ENCODE results near the gene TINCR. TPM values are rescaled to one million over a fixed set of nuclear protein-coding genes. Genes with fewer than 3 reads are reported as not detected.
A peak's percentile ranks its signal among the peaks of the same experiment; 100 is the strongest.

TINCR gene
- 0.20 and 0.21 TPM in 2 replicates for total RNA-seq (2022)
- Bru-seq, nascent RNA = percentile 20 among the genes with signal in this experiment
- BruChase-seq, experiment 1, labeled RNA remaining after a 6-hour chase = percentile 33 among the genes with signal in this experiment
- percentile 27 among the genes with signal in this experiment for BruChase-seq, experiment 2, labeled RNA remaining after a 2-hour chase
- long read RNA-seq = 0 reads

DNA sequence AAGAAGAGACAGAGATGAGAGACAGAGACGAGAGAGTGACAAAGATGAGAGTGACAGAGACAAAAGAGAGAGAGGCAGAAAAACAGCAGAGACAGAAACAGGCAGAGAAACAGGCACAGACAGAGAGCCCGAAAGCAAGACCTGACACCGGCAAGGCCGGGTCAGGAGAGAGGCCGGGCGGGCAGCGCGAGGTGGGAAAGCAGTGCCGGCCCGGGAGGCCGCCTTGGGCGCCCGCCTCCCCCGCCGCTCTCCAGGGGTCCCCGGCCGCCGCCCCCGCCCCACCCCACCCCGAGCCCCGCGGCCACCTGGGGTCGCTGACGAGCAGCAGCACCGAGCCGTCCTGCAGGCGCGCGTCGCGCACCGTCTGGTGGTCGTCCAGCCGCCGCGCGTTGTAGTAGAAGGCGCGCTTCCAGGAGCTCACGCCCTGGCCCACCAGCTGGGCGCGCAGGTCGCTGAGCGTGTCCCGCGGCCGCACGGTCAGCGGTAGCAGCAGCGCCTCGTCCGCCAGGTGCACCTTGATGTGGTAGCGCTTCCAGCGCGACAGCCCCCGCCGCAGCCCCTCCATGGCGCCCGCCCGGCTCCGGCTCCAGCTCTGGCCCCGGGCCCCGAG lies at the start of gene TINCR:
TSS of gene TINCR (minus strand) at position 594 of the 610 bp plus-strand sequence.
- ChIA-PET CTCF (interaction anchor here (0.9 kb wide), 1 partner anchor 12 kb away, joined by 4 read pairs; no protein-coding TSS in a partner anchor), POLR2A (interaction anchor here (1.2 kb wide), 1 partner anchor 10 kb away, joined by 6 read pairs; no protein-coding TSS in a partner anchor)
- TF ChIP-seq, protein P1, sequence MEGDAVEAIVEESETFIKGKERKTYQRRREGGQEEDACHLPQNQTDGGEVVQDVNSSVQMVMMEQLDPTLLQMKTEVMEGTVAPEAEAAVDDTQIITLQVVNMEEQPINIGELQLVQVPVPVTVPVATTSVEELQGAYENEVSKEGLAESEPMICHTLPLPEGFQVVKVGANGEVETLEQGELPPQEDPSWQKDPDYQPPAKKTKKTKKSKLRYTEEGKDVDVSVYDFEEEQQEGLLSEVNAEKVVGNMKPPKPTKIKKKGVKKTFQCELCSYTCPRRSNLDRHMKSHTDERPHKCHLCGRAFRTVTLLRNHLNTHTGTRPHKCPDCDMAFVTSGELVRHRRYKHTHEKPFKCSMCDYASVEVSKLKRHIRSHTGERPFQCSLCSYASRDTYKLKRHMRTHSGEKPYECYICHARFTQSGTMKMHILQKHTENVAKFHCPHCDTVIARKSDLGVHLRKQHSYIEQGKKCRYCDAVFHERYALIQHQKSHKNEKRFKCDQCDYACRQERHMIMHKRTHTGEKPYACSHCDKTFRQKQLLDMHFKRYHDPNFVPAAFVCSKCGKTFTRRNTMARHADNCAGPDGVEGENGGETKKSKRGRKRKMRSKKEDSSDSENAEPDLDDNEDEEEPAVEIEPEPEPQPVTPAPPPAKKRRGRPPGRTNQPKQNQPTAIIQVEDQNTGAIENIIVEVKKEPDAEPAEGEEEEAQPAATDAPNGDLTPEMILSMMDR (IDR thresholded peaks at IDR 0.05; ENCODE audit: unreplicated experiment) = peak; percentile 16
- BruUV-seq (replicated peaks) = no TSS peak
- intact Hi-C loops (cut with micrococcal nuclease) = no loop called here
- H3K4me3 Mint-ChIP-seq (ENCODE audit: unreplicated experiment) = no peak within 1 kb of the TSS
- no peaks in the 10 kb centered on the region for H3K27me3 Mint-ChIP-seq (ENCODE audit: insufficient read depth, unreplicated experiment)
- no peaks in the 10 kb centered on the region for H3K36me3 Mint-ChIP-seq (ENCODE audit: insufficient read depth, unreplicated experiment)
- H3K27ac Mint-ChIP-seq (ENCODE audit: low read depth, unreplicated experiment) = no peak within 1 kb of the TSS
- no peaks in the 10 kb centered on the region for H3K4me1 Mint-ChIP-seq (ENCODE audit: insufficient read depth, unreplicated experiment)
- no peak for DNase-seq (ENCODE audit: unreplicated experiment)
- H3K9me3 Mint-ChIP-seq (ENCODE audit: unreplicated experiment) = no peaks in the 10 kb centered on the region

DNA sequence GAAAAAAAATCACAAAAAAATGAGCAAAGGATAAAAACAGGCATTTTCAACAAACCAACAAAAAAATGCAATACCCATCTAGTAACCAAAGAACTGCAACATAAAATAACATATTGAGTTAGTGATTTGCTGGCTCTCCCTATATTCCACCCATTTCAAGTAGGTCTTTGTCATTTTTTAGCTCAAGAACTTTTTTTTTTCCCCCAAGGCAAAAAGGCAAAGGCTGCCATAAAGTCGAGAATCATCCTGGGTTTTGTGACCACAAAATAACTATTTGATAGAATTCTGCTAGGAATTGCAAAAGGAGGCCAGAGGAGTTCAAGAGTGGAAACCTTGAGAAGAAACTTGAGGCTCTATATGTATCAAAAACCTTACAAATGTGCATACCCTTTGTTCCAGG lies 49.3 kb upstream of the TINCR start:
- H3K27ac Mint-ChIP-seq (ENCODE audit: low read depth, unreplicated experiment) = no peak overlapping the region
- ChIA-PET POLR2A (interaction anchor here (0.7 to 0.8 kb wide), 2 partner anchors 17 to 70 kb away, joined by 3 to 5 read pairs; no protein-coding TSS in a partner anchor), CTCF (no interaction called here)
- no peak for DNase-seq (ENCODE audit: unreplicated experiment)
- BruUV-seq (replicated peaks) = no TSS peak
- TF ChIP-seq, protein P1 (IDR thresholded peaks at IDR 0.05; ENCODE audit: unreplicated experiment) = no peak
- no peak overlapping the region for H3K4me3 Mint-ChIP-seq (ENCODE audit: unreplicated experiment)
- H3K4me1 Mint-ChIP-seq (ENCODE audit: insufficient read depth, unreplicated experiment) = peaks cover 18% of the 10 kb centered on the region
- H3K36me3 Mint-ChIP-seq (ENCODE audit: insufficient read depth, unreplicated experiment) = peaks cover 92% of the 10 kb centered on the region
- no peaks in the 10 kb centered on the region for H3K27me3 Mint-ChIP-seq (ENCODE audit: insufficient read depth, unreplicated experiment)
- intact Hi-C loops (cut with micrococcal nuclease) = no loop called here
- H3K9me3 Mint-ChIP-seq (ENCODE audit: unreplicated experiment) = no peaks in the 10 kb centered on the region

DNA sequence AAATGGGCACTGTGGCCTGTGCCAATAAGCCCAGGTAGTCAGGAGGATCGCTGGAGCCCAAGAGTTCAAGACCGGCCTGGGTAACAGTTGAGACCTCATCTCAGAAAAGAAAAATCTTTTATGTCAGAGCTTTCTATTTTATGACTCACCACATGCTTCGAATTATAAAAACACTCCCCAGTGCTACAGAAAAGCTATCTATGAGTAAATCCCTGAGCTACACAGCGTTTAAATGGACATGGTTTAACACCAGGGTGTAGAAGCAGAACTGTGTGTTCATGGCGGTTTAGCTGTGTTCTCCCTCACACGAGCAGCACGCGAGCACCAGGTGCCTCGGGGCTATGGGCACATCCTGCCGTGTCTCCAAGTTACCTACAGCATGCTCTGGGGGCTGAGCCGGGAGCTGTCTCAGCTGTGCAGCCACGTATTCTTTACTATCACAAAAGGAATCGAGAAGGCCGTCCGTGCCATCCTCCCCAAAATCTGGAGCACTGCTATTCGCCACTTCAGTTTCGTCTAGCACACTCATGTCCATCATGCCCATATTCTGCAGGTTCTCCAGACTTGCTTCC lies 48.1 kb upstream of the TINCR start:
- intact Hi-C loops (cut with micrococcal nuclease) = no loop called here

More for the DNA sequence above, 48.1 kb upstream of the TINCR start:
- no TSS peak for BruUV-seq (replicated peaks)
- CTCF ChIA-PET = interaction anchor here (0.6 to 1.7 kb wide), 6 partner anchors 25 to 1264 kb away, joined by 3 to 5 read pairs (median 3); no protein-coding TSS in a partner anchor
- H3K27me3 Mint-ChIP-seq (ENCODE audit: insufficient read depth, unreplicated experiment) = no peaks in the 10 kb centered on the region
- H3K4me3 Mint-ChIP-seq (ENCODE audit: unreplicated experiment) = no peak overlapping the region
- no peak overlapping the region for H3K27ac Mint-ChIP-seq (ENCODE audit: low read depth, unreplicated experiment)
- H3K36me3 Mint-ChIP-seq (ENCODE audit: insufficient read depth, unreplicated experiment) = peaks cover 92% of the 10 kb centered on the region
- H3K9me3 Mint-ChIP-seq (ENCODE audit: unreplicated experiment) = no peaks in the 10 kb centered on the region
- DNase-seq (ENCODE audit: unreplicated experiment) = no peak
- POLR2A ChIA-PET = interaction anchor here (0.5 kb wide), 1 partner anchor 70 kb away, joined by 3 read pairs; no protein-coding TSS in a partner anchor
- TF ChIP-seq, protein P1 (IDR thresholded peaks at IDR 0.05; ENCODE audit: unreplicated experiment) = no peak
- H3K4me1 Mint-ChIP-seq (ENCODE audit: insufficient read depth, unreplicated experiment) = peaks cover 13% of the 10 kb centered on the region

Data from MCF 10A (cell line).